WERI-Rb-1 (cell line): ENCODE measurements around the gene CLASRP.

ENCODE experiments used
- DNase-seq: peaks from one replicate; pipeline ENCODE4 v3.0.0-alpha.2; 2020
- H3K27ac ChIP-seq: fragments of 250-450 bp; sonication (Bioruptor Pico); 2 replicates; pipeline ENCODE4 v1.5.1; 2020; ENCODE audit warnings: mild to moderate bottlenecking, moderate library complexity
- H3K27me3 ChIP-seq: fragments of 250-450 bp; sonication (Bioruptor Pico); 2 replicates; pipeline ENCODE4 v1.5.1; 2021; ENCODE audit warnings: mild to moderate bottlenecking, low read depth, moderate library complexity; ENCODE audit not compliant: insufficient read depth, severe bottlenecking
- H3K36me3 ChIP-seq: fragments of 250-450 bp; sonication (Bioruptor Pico); 2 replicates; pipeline ENCODE4 v1.5.1; 2020; ENCODE audit warnings: mild to moderate bottlenecking, moderate library complexity
- H3K4me3 ChIP-seq: 2 replicates; pipeline ENCODE4 v1.5.1; 2011; ENCODE audit warnings: low read depth, mild to moderate bottlenecking, control low read depth, low read length
- H3K9me3 ChIP-seq: fragments of 250-450 bp; sonication (Bioruptor Pico); 2 replicates; pipeline ENCODE4 v1.5.1; 2021; ENCODE audit warnings: mild to moderate bottlenecking, moderate library complexity; ENCODE audit not compliant: severe bottlenecking
- TF ChIP-seq, protein P1 (sequence below): IDR thresholded peaks from 2 replicates; pipeline ENCODE4 v1.5.1; 2011; ENCODE audit warnings: low read depth, mild to moderate bottlenecking, control low read depth, inconsistent platforms, low read length

The CLASRP gene

DNA sequence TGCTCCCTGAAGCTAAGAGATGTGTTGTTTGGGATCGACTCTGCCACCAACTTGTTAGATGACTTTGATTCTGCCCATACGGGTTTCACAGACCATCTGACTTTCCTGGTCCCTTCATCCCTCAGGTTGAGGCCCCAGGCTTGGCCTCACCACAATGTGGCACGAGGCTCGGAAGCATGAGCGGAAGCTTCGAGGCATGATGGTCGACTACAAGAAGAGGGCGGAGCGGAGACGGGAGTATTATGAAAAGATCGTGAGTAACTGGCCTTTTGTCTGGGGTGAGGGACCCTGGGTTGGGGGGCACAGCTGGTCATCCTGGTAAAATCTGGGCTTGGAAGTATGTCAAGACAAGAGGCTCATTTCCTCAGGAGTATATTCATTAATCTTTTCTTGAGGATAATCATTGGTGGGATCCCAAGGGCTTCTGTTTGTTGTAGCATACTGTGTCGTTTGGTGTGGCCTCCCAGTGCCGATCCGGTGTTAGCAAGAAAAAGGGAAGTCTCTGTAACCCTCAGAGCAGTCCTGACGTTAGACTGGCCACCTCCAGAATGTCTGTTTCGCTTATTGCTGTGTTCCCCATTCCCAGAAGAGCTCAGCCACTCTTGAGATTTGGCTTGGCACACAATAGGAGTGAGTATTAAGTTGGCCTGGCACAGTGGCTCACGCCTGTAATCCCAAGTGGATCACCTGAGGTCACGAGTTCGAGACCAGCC is 1.4 kb downstream of the CLASRP start:
- Histone ChIP-seq H3K27ac (no peak overlapping the region), H3K4me3 (no peak overlapping the region), H3K36me3 (peaks cover 56% of the 10 kb centered on the region), H3K9me3 (no peaks in the 10 kb centered on the region), H3K27me3 (no peaks in the 10 kb centered on the region)
- TF ChIP-seq, protein P1, sequence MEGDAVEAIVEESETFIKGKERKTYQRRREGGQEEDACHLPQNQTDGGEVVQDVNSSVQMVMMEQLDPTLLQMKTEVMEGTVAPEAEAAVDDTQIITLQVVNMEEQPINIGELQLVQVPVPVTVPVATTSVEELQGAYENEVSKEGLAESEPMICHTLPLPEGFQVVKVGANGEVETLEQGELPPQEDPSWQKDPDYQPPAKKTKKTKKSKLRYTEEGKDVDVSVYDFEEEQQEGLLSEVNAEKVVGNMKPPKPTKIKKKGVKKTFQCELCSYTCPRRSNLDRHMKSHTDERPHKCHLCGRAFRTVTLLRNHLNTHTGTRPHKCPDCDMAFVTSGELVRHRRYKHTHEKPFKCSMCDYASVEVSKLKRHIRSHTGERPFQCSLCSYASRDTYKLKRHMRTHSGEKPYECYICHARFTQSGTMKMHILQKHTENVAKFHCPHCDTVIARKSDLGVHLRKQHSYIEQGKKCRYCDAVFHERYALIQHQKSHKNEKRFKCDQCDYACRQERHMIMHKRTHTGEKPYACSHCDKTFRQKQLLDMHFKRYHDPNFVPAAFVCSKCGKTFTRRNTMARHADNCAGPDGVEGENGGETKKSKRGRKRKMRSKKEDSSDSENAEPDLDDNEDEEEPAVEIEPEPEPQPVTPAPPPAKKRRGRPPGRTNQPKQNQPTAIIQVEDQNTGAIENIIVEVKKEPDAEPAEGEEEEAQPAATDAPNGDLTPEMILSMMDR: no peak
- no peak for DNase-seq

DNA sequence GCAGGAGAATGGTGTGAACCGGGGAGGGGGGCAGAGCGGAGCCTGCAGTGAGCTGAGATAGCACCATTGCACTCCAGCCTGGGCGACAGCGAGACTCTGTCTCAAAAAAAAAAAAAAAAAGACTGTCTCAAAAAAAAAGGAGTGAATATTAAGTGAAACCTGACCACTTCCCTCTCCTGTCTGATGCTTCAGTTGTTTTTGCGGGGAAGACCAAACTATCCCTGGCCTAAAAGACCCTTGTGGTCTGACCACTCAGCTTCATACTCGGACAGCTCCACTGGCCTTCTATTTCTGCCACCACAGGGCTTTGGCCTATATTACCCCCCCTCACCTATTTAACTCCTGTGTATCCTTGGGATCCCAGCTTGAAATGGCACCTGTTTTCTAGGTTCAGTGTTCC is 2.3 kb downstream of the CLASRP start:
- DNase-seq: no peak
- TF ChIP-seq, protein P1: no peak
- H3K9me3 ChIP-seq: no peaks in the 10 kb centered on the region
- no peak overlapping the region for H3K27ac ChIP-seq
- peaks cover 61% of the 10 kb centered on the region for H3K36me3 ChIP-seq
- H3K27me3 ChIP-seq: no peaks in the 10 kb centered on the region
- no peak overlapping the region for H3K4me3 ChIP-seq

DNA sequence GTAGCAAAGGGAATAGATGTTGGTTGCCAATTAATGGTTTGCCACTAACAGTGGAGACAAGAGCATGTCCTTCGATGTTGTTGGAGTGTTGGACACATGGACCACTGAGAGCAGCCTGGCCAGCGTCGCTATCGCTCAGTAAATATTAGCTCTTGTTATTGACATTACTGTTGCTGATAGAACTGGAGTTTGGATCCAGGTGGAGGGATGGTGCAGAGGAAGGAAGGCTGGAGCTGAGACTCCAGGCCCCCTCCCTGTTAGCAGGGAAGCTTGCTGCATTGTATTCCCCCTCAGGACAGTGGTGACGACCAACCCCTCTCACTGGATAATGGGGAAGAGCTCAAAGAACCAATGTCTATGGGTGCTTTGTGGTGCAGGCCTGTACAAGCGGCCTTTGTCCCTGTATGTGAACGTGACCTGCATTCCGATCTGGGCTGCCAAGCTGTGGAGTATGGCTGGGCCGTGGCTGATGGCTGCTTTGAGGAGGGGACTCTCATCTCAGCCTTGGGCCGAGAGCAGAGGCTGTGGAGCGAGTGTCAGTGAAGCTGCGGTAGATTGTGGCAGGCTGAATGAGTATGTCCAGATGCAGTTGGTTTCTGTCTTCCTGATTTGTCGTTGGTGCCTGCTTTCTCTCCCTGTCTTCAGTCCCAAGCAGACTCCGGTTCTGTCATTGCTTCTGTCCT is 7.0 kb downstream of the CLASRP start:
- Histone ChIP-seq H3K9me3 (no peaks in the 10 kb centered on the region), H3K36me3 (peaks cover 59% of the 10 kb centered on the region), H3K4me3 (no peak overlapping the region), H3K27me3 (no peaks in the 10 kb centered on the region), H3K27ac (no peak overlapping the region)
- TF ChIP-seq, protein P1: no peak
- no peak for DNase-seq

DNA sequence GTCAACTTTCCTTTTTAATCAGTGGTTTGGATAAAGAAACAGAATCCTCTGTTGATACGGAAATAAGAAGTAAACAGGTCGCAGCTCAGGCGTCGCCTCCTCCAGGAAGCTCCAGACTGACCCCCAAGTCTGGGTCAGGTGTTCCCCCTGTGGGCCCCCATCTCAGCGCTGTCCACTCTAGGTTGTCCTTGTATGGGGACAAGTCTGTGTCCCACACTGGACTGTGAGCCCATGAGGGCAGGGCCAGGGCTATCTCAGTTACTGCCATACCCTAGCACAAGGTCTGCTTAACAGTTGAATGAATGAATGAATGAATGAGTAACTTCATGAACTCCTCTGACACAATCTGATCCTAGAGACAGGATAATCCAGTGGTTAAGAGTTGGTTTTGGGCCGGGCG is 7.5 kb downstream of the CLASRP start:
- Histone ChIP-seq H3K9me3 (no peaks in the 10 kb centered on the region), H3K36me3 (peaks cover 56% of the 10 kb centered on the region), H3K27me3 (no peaks in the 10 kb centered on the region), H3K4me3 (no peak overlapping the region), H3K27ac (no peak overlapping the region)
- TF ChIP-seq, protein P1: no peak
- DNase-seq: no peak

DNA sequence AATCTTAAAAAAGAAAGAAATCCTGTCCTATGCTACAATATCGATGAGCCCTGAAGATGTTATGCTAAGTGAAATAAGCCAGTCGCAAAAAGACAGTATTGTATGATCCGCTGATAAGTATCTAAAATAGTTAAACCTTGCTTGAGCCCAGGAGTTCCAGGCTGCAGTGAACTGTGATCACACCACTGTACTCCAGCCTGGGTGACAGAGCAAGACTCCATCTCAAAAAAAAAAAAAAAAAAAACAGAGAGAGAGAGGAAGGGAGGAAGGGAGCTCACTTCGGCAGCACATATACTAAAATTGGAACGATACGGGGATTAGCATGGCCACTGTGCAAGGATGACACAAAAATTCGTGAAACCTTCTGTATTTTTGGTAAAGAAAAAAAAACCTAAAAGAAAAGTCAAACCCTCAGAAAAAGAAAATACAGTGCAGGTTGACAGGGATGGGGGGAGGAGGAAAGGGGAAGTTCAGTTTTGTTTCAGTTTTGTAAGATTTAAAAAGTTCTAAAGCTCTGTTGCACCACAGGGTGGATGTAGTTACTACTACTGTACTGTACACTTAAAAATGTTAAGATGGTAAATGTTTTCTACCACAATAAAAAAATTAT is 8.4 kb downstream of the CLASRP start:
- DNase-seq: no peak

More for the DNA sequence above, 8.4 kb downstream of the CLASRP start:
- Histone ChIP-seq H3K36me3 (peaks cover 57% of the 10 kb centered on the region), H3K27ac (no peak overlapping the region), H3K9me3 (no peaks in the 10 kb centered on the region), H3K27me3 (no peaks in the 10 kb centered on the region), H3K4me3 (no peak overlapping the region)
- TF ChIP-seq, protein P1: no peak
